ENCODE data around the gene SPTLC1.

Gene SPTLC1

GRCh38 chr9:91992461-91993041 lies 122.7 kb downstream of the SPTLC1 start:
- TF ChIP-seq, protein P1, sequence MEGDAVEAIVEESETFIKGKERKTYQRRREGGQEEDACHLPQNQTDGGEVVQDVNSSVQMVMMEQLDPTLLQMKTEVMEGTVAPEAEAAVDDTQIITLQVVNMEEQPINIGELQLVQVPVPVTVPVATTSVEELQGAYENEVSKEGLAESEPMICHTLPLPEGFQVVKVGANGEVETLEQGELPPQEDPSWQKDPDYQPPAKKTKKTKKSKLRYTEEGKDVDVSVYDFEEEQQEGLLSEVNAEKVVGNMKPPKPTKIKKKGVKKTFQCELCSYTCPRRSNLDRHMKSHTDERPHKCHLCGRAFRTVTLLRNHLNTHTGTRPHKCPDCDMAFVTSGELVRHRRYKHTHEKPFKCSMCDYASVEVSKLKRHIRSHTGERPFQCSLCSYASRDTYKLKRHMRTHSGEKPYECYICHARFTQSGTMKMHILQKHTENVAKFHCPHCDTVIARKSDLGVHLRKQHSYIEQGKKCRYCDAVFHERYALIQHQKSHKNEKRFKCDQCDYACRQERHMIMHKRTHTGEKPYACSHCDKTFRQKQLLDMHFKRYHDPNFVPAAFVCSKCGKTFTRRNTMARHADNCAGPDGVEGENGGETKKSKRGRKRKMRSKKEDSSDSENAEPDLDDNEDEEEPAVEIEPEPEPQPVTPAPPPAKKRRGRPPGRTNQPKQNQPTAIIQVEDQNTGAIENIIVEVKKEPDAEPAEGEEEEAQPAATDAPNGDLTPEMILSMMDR (IDR thresholded peaks at IDR 0.05; ENCODE audit: insufficient read depth, low read depth, low read length, missing control alignments): no peak
- H3K4me3 ChIP-seq (ENCODE audit: low read length): no peak overlapping the region
- no peak for DNase-seq (ENCODE audit: low read depth)

GRCh38 chr9:91991721-91992341 lies 123.4 kb downstream of the SPTLC1 start:
- TF ChIP-seq, protein P1 (IDR thresholded peaks at IDR 0.05; ENCODE audit: insufficient read depth, low read depth, low read length, missing control alignments): no peak
- no peak for DNase-seq (ENCODE audit: low read depth)
- H3K4me3 ChIP-seq (ENCODE audit: low read length): no peak overlapping the region

GRCh38 chr9:91986248-91986647 lies 129.0 kb downstream of the SPTLC1 start:
- DNase-seq (ENCODE audit: low read depth): no peak

DNA sequence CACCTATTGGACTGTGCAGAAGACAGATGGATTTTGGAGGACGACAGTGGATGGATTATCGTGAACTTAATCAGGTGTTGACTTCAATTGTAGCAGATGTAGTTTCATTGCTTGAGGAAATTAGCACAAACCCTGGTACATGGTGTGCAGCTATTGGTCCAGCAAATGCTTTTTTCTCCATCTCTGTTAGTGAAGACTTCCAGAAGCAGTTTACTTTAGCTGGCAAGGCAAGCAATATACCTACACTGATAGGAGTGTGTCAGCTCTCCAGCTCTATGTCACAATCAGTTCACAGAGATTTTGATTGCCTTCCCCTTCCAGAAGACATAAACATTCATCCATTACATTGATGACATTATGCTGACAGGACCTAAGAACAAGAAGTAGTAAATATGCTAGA lies 129.5 kb downstream of the SPTLC1 start:
- no peak for DNase-seq (ENCODE audit: low read depth)
- TF ChIP-seq, protein P1 (IDR thresholded peaks at IDR 0.05; ENCODE audit: insufficient read depth, low read depth, low read length, missing control alignments): no peak
- no peak overlapping the region for H3K4me3 ChIP-seq (ENCODE audit: low read length)

More at GRCh38 chr9:91986248-91986647, 129.0 kb downstream of the SPTLC1 start:
- H3K4me3 ChIP-seq (ENCODE audit: low read length): no peak overlapping the region
- TF ChIP-seq, protein P1 (IDR thresholded peaks at IDR 0.05; ENCODE audit: insufficient read depth, low read depth, low read length, missing control alignments): no peak

Measured in epithelial cell of esophagus (primary cell).